ENCODE results near the gene TENM4.

The TENM4 gene

GRCh38 chr11:78952175-78952574, 488.7 kb downstream of the TENM4 start:
- no peak for DNase-seq

GRCh38 chr11:78949976-78950690, 490.7 kb downstream of the TENM4 start:
- no peak for DNase-seq

GRCh38 chr11:78946945-78947902, 493.6 kb downstream of the TENM4 start:
- DNase-seq: no peak

GRCh38 chr11:78943841-78944240, 497.0 kb downstream of the TENM4 start:
- no peak for DNase-seq

- DNase-seq: no peak
Measured at GRCh38 chr11:78943154-78943553, 497.7 kb downstream of the TENM4 start.

GRCh38 chr11:78941226-78941851, 499.5 kb downstream of the TENM4 start:
- DNase-seq: no peak

GRCh38 chr11:78940500-78941225, 500.2 kb downstream of the TENM4 start:
- DNase-seq: no peak

- DNase-seq: no peak
Measured at GRCh38 chr11:78938971-78939370, 501.9 kb downstream of the TENM4 start.

- no peak for DNase-seq
Measured at GRCh38 chr11:78938036-78938435, 502.8 kb downstream of the TENM4 start.

- no peak for DNase-seq
Measured at GRCh38 chr11:78935398-78936068, 505.3 kb downstream of the TENM4 start.

GRCh38 chr11:78933350-78933749, 507.5 kb downstream of the TENM4 start:
- DNase-seq: no peak

GRCh38 chr11:78932757-78933156, 508.1 kb downstream of the TENM4 start:
- no peak for DNase-seq

- no peak for DNase-seq
Measured at GRCh38 chr11:78931891-78932290, 508.9 kb downstream of the TENM4 start.

- DNase-seq: no peak
Measured at GRCh38 chr11:78930810-78931523, 509.9 kb downstream of the TENM4 start.

- DNase-seq: no peak
Measured at GRCh38 chr11:78929906-78930220, 511.0 kb downstream of the TENM4 start.

GRCh38 chr11:78929207-78929905, 511.5 kb downstream of the TENM4 start:
- DNase-seq: no peak

- DNase-seq: no peak
Measured at GRCh38 chr11:78927511-78927910, 513.3 kb downstream of the TENM4 start.

- no peak for DNase-seq
Measured at GRCh38 chr11:78926633-78927338, 514.0 kb downstream of the TENM4 start.

GRCh38 chr11:78925387-78925786, 515.4 kb downstream of the TENM4 start:
- DNase-seq: no peak

GRCh38 chr11:78922859-78923625, 517.8 kb downstream of the TENM4 start:
- DNase-seq: no peak
